NCI-H1048 (cell line): ENCODE results near the gene ATAD3B.
"Not testable (repeated sequence)": the region's sequence is repeated elsewhere in the genome, so short reads cannot be mapped to it uniquely, and the experiment has no call there.

ENCODE experiments used
- DNase-seq: peaks from one replicate; lab custom pipeline; 2025; lab: John Stamatoyannopoulos, UW

The ATAD3B gene

DNA sequence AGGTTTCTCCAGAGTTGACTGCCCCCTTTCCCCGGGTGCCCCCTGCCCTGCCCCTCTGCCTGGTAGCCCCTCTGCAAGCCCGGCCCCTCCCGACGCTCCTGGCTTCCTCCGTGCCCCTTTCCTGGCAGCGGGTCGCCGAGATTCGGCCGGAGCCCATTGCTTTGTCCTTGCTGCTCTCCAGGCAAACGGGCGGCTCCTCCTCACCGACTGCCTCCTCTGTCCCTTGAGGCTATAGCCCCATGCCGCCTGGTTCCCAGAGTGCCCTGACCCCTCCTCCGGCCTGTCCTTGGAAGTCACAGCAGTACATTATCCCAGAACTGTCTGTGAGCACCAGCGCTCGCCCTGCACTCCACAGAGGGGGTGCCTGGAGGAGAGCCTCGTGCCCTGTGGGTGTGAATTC lies 42.1 kb downstream of the ATAD3B start:
- DNase-seq = not testable (repeated sequence)

DNA sequence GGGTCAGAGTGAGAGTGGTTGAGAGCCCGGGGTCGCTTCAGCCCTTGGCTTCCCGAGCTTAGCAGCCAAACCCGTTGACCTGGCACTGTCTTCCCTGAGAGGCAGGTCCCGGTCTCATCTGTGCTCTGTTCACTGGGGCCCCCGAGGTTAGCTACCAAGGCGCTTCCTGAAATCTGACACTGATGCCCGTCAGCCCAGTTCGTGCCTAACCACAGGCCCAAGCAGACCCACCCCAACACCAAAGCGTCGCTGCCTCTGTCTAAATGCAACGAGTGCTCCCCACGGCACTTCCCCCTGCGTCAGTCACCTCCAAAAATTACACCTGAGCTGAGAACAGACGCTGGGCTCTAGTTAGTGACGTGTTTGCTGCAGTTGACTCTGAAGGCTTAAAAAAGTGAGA lies 42.8 kb downstream of the ATAD3B start:
- not testable (repeated sequence) for DNase-seq

DNA sequence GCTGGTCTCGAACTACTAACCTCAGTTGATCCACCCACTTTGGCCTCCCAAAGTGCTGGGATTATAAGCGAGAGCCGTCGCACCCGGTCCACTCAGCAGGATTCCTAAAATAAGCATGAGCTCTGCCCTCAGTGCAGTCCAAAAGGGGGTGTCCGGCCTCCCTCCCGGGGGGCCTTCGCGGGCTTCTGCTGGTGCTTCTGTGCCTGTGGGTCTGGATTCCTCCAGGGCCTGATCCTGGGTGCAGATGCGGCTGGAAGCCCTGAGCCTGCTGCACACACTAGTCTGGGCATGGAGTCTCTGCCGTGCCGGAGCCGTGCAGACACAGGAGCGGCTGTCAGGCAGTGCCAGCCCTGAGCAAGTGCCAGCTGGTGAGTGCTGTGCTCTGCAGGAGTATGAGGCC lies 45.4 kb downstream of the ATAD3B start:
- DNase-seq = not testable (repeated sequence)

DNA sequence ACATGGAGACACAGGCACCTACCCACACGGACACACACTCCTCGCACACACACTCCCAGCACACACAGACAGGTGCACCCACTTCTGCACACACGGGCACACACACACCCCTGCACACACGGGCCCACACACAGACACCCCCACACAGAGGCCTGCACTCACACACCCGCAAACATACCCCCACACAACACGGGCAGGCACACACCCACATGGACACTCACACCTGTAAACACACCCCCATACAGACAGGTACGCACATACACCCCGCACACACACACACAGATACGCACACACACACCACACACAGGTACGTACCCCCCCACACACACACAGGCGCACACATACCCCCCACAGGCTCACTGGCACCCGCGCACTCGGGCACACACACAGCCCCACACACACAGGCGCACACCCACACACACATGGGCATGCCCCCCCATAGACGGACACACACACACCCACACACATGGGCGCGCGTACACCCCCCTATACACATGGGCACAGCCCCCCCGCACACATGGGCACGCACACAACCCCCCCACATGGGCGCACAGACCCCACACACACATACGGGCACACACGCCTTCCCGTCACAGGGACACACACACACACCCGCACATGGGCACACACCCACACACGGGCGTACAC lies 46.5 kb downstream of the ATAD3B start:
- DNase-seq = no peak

DNA sequence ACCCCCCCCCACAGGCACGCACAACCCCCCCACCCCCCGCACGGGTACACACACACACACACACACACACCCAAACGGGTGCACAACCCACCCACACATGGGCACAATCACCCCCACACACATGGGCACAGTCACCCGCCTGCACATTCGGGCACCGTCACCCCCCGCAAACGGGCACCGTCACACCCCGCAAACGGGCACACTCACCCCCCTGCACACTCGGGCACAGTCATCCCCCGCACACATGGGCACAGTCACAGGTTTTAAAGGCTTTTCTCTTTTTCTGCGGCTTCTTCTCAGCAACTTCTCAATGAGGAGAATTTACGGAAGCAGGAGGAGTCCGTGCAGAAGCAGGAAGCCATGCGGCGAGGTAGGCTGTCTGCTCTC lies 47.0 kb downstream of the ATAD3B start:
- not testable (repeated sequence) for DNase-seq

DNA sequence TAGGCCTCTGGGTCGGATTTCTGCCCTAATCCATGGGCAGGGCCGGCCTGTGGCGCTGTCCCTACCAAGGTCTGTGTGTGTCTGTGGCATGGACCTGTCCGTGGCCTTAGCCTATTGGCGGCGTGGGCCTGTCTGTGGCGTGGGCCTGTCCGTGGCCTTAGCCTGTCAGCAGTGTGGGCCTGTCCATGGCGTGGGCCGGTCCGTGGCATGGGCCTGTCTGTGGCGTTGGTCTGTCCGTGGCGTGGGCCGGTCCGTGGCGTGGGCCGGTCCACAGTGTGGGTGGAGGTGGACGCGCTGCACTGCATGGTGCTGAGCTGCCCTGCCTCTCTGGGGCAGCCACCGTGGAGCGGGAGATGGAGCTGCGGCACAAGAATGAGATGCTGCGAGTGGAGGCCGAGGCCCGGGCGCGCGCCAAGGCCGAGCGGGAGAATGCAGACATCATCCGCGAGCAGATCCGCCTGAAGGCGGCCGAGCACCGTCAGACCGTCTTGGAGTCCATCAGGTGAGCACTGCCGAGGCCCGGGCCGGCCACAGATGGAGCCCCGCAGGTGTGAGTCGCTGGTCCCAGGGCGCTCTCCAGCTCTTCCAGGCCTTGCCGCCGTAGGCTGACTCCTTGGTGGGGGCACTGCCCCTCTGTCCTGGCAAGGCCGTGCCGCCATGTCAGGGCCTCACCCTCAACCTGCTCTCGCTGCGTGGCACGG lies 48.4 kb downstream of the ATAD3B start:
- not testable (repeated sequence) for DNase-seq

DNA sequence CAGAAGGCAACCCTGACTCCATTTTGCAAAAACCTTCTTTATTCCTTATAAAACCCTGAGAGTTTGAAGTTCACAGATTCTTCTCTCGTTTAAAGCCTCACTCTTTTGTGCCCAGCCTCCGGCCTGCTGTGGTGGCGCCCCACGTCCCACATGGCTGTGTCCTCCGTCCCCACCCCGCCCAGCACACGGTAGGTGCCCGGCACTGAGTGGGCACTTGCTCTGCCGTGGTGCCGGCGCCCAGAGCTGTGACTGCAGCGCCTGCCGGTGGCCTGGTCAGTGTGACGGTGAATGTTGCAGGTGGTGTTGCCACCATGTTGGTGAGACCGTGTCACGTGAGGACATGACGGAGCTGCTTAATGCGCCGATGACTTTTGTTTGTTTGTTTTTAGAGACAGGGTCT lies 49.8 kb downstream of the ATAD3B start:
- DNase-seq = no peak

DNA sequence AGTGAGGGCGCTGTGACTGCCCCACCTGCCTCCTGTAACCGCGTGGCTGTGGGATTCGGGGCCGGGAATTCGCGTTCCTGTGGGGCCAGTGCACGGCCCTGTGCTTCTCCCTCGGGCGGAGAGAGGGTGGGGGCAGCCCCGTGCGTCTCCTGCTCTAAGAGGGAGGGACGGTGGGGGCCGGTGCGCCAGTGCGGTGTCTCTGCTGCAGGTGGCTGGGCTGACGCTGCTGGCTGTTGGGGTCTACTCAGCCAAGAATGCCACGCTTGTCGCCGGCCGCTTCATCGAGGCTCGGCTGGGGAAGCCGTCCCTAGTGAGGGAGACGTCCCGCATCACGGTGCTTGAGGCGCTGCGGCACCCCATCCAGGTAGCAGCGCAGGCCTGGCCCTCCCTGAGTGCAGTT lies 51.0 kb downstream of the ATAD3B start:
- not testable (repeated sequence) for DNase-seq

DNA sequence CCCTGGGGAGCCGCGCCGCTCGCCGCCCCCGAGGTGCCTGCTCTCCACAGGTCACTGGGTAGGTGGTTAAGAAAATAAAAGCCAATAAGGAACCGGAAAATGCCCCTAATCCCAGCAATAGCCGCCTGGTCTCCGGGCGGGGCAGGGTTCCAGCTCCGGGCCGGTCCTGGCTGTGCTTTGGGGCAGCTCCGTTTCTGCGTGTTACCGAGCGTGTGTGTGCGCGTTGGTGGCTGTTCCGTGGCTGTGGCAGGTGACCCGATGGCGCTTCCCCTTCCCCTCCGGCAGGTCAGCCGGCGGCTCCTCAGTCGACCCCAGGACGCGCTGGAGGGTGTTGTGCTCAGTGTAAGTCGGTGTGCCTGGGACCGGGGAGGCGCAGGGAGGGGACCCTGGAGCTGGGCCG lies 51.7 kb downstream of the ATAD3B start:
- not testable (repeated sequence) for DNase-seq

DNA sequence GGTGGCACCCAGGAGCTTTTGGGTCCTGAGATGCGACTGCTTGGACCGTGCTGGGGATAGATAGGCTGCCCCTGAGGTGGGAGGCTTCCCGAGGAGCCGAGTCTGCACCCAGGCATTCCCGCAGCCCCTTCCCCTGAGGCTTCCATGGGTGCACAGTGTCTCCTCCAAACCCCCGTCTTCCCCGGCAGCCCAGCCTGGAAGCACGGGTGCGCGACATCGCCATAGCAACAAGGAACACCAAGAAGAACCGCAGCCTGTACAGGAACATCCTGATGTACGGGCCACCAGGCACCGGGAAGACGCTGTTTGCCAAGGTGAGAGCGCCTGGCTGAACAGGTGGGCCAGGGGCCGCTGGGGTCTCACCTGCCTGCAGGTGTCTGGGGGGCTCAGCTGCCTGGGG lies 52.1 kb downstream of the ATAD3B start:
- DNase-seq = not testable (repeated sequence)

DNA sequence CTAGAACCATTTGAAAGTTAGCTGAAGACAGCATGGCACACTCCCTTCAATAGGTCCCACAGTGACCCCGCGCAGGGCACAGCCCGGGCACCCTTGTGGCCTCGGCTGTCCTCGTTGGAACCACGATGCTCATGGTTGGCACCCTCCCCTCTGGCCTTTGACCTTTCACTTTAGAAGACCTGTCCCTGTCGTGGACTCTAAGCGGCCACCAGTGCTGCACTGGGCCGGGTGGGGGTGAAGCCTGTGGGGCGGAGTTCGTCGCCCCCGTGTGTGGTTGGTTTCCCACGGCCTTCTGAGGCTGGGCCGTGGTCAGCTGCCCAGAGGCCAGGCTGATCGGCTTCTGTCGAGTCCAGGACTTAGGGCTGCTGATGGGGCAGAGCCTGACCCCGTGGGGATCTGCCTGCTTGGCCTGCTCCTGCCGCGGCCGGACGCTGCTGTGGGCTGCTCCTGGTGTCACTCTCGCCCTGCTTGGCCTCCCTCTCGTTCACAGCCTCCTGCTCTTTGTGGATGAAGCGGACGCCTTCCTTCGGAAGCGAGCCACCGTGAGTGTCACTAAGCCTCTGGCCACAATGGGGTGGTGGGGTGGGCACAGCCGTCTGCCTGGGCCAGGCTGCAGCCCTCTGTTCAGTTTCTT lies 53.3 kb downstream of the ATAD3B start:
- DNase-seq = not testable (repeated sequence)

DNA sequence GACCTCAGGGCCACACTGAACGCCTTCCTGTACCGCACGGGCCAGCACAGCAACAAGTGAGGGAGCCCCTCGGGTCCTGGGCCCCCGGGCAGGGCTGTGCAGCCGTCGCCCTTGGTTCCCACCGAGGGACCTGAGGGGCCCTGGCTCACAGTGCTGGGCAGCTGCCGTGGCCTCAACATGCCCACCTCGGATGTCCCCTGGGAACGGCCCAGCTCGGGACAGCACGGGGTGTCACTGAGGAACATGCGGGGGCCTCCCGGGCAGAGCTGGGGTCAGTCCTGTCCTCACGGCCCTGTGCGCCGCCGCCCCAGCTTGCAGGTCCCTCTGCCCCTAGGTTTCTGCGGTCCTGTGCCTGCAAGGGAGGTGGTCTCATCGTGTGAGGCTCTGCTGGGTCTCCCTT lies 54.9 kb downstream of the ATAD3B start:
- DNase-seq = not testable (repeated sequence)

DNA sequence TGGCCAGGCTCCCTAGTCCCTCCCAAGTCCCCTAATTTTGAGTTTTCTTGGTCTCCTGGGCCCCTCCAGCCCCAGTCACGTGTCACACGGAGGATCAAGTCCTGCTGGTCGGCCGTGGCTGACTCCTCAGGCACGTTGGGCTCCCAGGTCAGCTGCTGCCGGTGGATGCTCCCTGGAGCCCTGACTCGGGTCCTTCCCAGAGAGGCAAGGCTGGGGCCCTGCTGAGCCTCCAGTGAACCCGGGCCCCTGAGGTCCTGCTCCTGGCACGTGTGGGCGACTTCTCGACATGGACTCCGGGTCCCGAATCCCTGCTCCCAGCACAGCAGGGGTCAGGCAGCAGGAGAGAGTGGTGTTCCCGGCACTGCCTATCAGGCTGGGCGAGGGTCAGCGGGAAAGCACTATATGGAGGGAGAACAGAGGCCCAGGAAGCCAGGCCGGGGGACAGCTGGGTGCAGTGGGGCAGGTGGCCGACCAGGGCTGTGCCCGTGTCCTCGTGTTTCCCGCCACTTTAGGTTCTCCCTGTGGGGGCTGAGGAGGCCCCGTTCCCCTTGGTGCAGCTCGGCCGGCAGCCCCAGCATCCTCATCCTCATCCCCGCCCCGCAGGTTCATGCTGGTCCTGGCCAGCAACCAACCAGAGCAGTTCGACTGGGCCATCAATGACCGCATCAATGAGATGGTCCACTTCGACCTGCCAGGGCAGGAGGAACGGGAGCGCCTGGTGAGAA lies 55.7 kb downstream of the ATAD3B start:
- DNase-seq = no peak

DNA sequence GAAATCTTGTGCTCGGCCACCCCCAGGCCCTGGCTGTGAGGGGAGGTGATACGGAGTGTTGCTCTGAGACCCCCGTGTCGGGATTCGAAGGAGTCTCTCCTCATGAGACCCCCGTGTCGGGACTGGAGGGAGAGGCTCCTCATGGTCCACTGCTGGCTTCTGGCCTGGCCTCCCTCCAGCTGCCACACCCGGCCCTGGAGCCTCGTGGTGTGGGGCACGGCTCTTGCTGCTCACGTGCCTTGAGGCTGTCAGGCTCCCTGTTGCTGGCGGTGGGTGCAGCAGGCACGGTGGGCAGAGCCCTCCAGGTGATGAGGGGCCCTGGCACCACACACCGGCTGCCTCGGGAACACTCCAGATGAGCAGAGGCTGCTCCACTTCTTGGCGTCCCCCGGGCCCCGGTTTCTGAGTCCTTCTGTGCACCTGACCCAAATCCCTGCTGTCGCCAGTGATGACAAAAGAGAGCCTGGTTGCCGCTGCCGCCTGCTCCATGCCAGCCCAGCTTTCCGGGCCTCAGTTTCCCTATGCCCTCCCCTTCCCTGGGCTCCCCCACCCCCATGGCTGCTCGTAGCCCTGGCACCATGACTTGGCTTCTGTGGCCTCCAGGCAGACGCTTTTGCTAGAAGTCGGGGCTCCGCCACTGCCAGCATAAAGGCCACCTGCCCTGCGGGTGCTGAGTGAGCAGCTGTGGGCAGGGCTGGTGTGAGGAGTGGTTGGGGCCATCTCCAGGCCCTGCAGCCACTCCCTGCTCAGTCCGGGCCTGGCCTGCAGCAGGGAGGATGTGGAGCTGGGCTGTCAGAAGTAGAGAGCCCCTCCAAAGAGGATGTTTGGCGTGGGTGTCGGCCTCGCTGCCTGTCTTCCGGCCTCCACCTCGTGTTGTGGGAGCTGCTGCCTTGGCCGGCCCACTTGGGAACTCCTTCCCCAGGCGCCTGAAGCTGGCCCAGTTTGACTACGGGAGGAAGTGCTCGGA lies 57.0 kb downstream of the ATAD3B start:
- no peak for DNase-seq

DNA sequence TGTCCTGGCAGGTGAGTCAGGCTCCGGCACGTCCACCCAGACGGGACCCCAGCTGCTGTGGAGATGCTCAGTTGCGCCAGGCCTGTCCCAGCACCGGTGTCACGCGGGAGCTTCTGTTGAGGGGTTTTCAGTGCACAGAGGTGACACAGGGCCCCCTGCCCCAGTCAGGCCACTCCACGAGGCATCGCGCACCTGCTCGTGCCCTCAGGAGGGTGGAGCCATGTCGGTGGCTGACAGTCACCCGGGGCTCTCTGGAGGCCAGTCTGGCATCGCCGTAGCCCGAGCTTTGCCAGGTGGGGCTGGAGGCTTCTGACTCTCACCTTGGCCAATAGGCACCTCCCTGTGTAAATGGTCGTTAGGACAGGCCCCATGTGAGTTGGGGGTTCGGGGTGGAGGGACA lies 57.8 kb downstream of the ATAD3B start:
- DNase-seq = no peak

DNA sequence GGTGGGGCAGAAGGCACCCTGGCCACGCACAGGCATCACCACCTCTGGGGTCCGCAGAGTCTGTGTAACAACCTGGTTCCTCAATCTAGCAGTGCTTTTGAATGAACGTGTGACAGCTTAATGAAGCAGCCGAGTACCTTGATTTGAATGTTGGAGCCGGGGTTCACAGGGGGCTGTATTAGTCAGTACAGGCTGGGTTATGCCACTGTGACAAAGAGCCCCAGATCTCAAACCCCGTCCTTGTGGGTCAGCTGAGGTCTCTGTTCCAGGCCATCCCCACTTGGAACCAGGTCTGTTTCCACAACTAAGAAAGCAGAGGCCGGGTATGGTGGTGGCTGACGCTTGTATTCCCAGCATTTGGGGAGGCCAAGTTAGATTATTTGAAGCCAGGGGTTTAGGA lies 58.4 kb downstream of the ATAD3B start:
- no peak for DNase-seq

DNA sequence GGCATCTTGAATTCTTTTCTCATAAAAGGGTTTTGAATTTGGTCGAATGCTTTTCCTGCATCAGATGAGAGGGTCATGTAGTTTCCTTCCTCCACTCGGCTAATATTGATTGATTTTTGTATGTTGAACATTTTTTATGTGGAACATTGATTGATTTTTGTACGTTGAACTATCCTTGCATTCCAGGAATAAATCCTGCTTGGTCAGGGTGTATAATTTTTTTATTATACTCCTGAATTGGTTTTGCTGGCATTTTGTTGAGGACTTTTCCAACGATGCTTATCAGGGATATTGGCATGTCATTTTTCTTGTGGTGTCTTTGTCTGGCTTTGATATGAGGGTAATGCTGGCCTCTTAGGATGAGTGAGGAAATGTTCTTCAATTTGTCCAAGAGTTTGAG lies 60.4 kb downstream of the ATAD3B start:
- no peak for DNase-seq

DNA sequence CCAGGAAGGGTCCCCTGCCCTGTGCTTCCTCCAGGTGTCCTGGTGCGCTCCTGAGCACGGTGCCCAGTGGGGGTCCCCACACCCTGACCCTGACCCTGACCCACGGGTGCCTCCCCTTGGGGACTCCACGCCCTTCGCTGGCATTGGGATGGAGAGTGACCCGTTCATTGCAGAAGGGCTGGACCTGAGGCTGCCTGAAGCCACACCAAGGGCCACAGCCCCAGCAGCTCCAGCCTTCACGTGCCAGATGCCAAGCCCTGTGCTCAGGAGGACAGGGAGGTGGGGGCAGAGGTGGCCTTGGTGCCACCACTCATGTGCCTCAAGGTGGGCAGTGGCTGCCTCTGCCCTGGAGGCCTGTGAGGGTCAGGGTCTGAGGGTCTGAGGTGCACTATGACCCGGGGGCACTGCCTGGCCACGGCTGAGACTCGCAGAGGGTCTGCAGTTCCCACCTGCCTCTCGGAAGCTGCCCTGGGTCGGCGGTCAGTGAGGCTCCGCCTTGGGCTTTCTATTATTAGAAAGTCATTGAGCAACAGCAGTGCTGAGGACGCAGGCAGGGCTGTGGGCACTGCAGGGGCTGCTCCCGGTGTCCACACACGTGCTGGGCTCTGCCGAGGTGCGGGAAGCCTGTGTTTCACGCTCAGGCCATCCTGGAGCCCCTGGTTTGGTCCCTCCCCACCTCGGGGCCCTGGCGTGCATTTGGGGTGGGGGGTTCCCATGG lies 61.8 kb downstream of the ATAD3B start:
- not testable (repeated sequence) for DNase-seq

DNA sequence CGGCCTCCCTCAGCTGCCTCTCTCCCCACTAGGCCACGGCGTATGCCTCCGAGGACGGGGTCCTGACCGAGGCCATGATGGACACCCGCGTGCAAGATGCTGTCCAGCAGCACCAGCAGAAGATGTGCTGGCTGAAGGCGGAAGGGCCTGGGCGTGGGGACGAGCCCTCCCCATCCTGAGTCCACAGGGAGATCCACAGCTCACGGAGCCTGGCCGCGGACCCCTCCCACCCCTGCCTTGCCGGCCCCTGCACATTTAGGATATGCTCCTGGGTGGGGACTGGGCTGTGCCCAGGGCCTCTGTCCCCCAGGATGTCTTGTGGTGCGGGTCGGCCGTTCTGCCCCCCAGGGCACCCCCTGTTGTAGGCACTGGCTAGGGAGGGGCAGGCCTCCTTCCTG lies 62.3 kb downstream of the ATAD3B start:
- not testable (repeated sequence) for DNase-seq

DNA sequence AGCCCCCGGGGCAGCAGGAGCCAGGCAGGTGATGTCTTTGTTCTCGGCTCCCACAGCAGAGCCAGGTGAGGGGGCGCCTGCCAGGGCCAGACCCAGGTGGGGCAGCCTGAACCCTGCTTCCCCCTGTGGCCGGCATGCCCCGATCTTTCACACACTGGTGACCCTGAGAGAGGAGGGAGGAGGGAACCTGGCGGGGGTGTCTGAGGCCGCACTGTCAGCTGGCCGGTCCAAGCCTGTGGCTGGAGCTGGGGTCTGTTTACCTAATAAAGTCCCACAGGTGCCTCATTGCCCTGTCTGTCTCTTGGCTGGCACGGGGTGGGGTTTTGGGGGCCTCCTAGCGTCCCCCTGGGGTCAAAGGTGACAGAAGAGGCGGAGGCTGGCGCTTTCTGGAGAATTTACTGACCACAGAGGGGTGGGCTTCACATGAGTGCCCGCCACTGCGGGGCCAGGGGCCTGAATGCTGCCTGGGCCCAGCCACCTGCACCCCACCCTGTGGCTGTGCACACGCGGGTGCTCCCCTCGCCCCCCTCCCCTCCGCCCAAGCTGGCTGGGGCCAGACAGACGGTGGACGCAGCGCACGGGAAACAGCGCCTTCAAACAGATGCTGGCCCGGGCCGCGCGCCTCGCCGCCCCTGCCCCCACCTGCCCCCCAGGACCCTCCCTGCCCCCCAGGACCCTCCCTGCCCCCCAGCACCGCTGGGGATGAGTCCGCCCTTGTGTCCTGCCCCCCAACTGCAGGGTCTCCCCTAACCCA lies 63.0 kb downstream of the ATAD3B start:
- DNase-seq = no peak
